ENCODE results near the gene KIF26A.

GRCh38 chr14:104171029-104171697 lies 32.8 kb downstream of the KIF26A start:
- no peak for TF ChIP-seq POLR2A (IDR thresholded peaks at IDR 0.05; ENCODE audit: low read length)
- TF ChIP-seq GATA1 (IDR thresholded peaks at IDR 0.05; ENCODE audit: low read depth, low read length) = no peak
